K562 (cell line): Measurements from ENCODE around the gene ALPK1. TPM values are rescaled to one million over a fixed set of nuclear protein-coding genes. Genes with fewer than 3 reads are reported as not detected.

ENCODE experiments used
- ATAC-seq: fragments of 200-7000 bp; cut with Tn5 transposase; 3 replicates; pipeline ENCODE4 v1.9.1; 2020; ENCODE audit warnings: moderate library complexity
- BruUV-seq: library from RNA; stranded (reverse); fragments of 400-500 nt; replicated peaks from 2 replicates; lab custom pipeline; 2021; lab: Mats Ljungman, UMichigan
- CTCF ChIA-PET: fragments of 300-600 bp; formaldehyde crosslinking; extraction: SDS; loops from one replicate; lab custom pipeline; 2021; ENCODE audit warnings: low intra/inter-chr PET ratio; lab: Yijun Ruan, JAX
- POLR2A ChIA-PET: fragments of 300-600, 350-650 bp; sonication (Branson Sonifier 250); formaldehyde crosslinking; extraction: SDS; loops from one replicate; lab custom pipeline; 2021; ENCODE audit warnings: antibody characterized with exemption, inconsistent platforms; lab: Yijun Ruan, JAX
- DNase-seq, 4 experiments: peaks; one replicate each; pipeline versions ENCODE4 v3.0.0 to v3.0.0-alpha.2; 2011 to 2018; ENCODE audit warnings: low spot score in 3 of 4, mixed read lengths in 3 of 4; ENCODE audit errors: extremely low read depth in 1 of 4
- FAIRE-seq: peaks from 2 replicates; lab custom pipeline; 2011; peaks lifted over from hg19 to GRCh38; lab: Jason Lieb, UNC
- H2AFZ ChIP-seq: 2 replicates; pipeline ENCODE4 v1.6.0; 2011; ENCODE audit warnings: low read depth, low read length, control low read depth, inconsistent platforms
- H3K27ac ChIP-seq: fragments of 200-600 bp; 3 replicates; pipeline ENCODE4 v1.8.0; 2011; ENCODE audit warnings: low read depth, mild to moderate bottlenecking, control low read depth, inconsistent platforms, low read length, moderate library complexity, mixed read lengths; ENCODE audit errors: extremely low read depth
- H3K27me3 ChIP-seq, 2 experiments: fragments of 300-600 bp in 1 of 2; 2 replicates in 1 of 2; 3 replicates in 1 of 2; pipeline versions ENCODE4 v1.6.0 to v1.8.0; 2011; ENCODE audit warnings: inconsistent platforms in 2 of 2, low read length in 2 of 2, mild to moderate bottlenecking in 1 of 2, mixed read lengths in 1 of 2, moderate library complexity in 1 of 2; ENCODE audit not compliant: control insufficient read depth in 2 of 2, insufficient read depth in 2 of 2
- H3K36me3 ChIP-seq: fragments of 300-600 bp; 3 replicates; pipeline ENCODE4 v1.8.0; 2011; ENCODE audit warnings: mild to moderate bottlenecking, low read length, inconsistent platforms; ENCODE audit not compliant: control insufficient read depth, insufficient read depth
- H3K4me1 ChIP-seq, 2 experiments: fragments of 200-600 bp in 1 of 2; replicated peaks in 1 of 2; 2 replicates in 1 of 2; 3 replicates in 1 of 2; pipeline versions ENCODE4 v1.5.1 to v1.8.0; 2011; ENCODE audit warnings: inconsistent platforms in 2 of 2, low read length in 2 of 2, mild to moderate bottlenecking in 1 of 2, mixed read lengths in 1 of 2, moderate library complexity in 1 of 2; ENCODE audit not compliant: control insufficient read depth in 2 of 2, insufficient read depth in 2 of 2
- H3K4me2 ChIP-seq: 2 replicates; pipeline ENCODE4 v1.6.1; 2011; ENCODE audit warnings: low read length, control low read depth, inconsistent platforms, mixed read lengths; ENCODE audit not compliant: insufficient read depth
- H3K4me3 ChIP-seq: fragments of 200-600 bp; sonication (generic), shearing (Covaris generic); 2 replicates; pipeline ENCODE4 v1.5.1; 2016; ENCODE audit warnings: control low read depth, inconsistent platforms
- H3K79me2 ChIP-seq: fragments of 200-600 bp; 3 replicates; pipeline ENCODE4 v1.8.0; 2011; ENCODE audit warnings: low read length, inconsistent platforms; ENCODE audit not compliant: control insufficient read depth, insufficient read depth
- H3K9ac ChIP-seq, 2 experiments: 2 replicates each; pipeline versions ENCODE4 v1.6.0 to v1.6.1; 2011; ENCODE audit warnings: low read depth in 2 of 2, low read length in 2 of 2, control low read depth in 1 of 2, inconsistent platforms in 1 of 2, mild to moderate bottlenecking in 1 of 2, mixed read lengths in 1 of 2; ENCODE audit not compliant: insufficient read depth in 1 of 2
- H3K9me1 ChIP-seq: one replicate; pipeline ENCODE4 v1.6.0; 2011; ENCODE audit warnings: inconsistent platforms, mild to moderate bottlenecking, low read length, moderate library complexity; ENCODE audit not compliant: control insufficient read depth, insufficient read depth
- H3K9me3 ChIP-seq: replicated peaks from 2 replicates; pipeline ENCODE4 v1.5.1; 2011; ENCODE audit warnings: low read depth, low read length, inconsistent platforms; ENCODE audit not compliant: control insufficient read depth, insufficient read depth
- H4K20me1 ChIP-seq: replicated peaks from 2 replicates; pipeline ENCODE4 v1.6.1; 2011; ENCODE audit warnings: low read length, inconsistent platforms, mixed read lengths; ENCODE audit not compliant: control insufficient read depth, insufficient read depth
- CEBPB ChIP-seq: fragments of 450-650 bp; IDR thresholded peaks from 2 replicates; pipeline ENCODE4 v1.6.1; 2016; ENCODE audit warnings: missing genetic modification characterization, missing compliant biosample characterization
- PML ChIP-seq: IDR thresholded peaks from 2 replicates; pipeline ENCODE4 v1.6.1; 2012; ENCODE audit warnings: low read length, inconsistent platforms
- RAD51 ChIP-seq: fragments of 450-650 bp; IDR thresholded peaks from 2 replicates; pipeline ENCODE4 v1.7.1; 2016; ENCODE audit warnings: low read depth, mild to moderate bottlenecking, borderline replicate concordance
- ZFP30 ChIP-seq: fragments of 250-450 bp; sonication (Bioruptor Pico); IDR thresholded peaks from 2 replicates; pipeline ENCODE4 v1.8.0; 2022; ENCODE audit warnings: moderate library complexity, mild to moderate bottlenecking, inconsistent platforms, borderline replicate concordance
- ZNF121 ChIP-seq: sonication (generic); formaldehyde crosslinking; conservative IDR thresholded peaks from 2 replicates; pipeline ENCODE4 v1.8.0; 2022; ENCODE audit warnings: missing genetic modification reagents
- WGBS: fragments of 100-300 bp; shearing (Covaris generic); methylation state at CpG from one replicate; pipeline ENCODE4 v1.1.6; 2016; ENCODE audit warnings: low coverage, mixed read lengths; ENCODE audit not compliant: insufficient coverage; ENCODE audit errors: missing lambda C conversion rate; 5-methylcytosine and 5-hydroxymethylcytosine counted together
- in situ Hi-C: fragments of 300-500 bp; cut with MboI; formaldehyde crosslinking; loops from 4 replicates; pipeline ENCODE4 v1.15.0; 2018; ENCODE audit warnings: inconsistent platforms, mixed read lengths
- intact Hi-C: fragments of 100-400 bp; cut with micrococcal nuclease; formaldehyde crosslinking; loops from 2 replicates; pipeline ENCODE4 v1.14.2; 2022
- polyA plus RNA-seq, 8 experiments: library from polyadenylated mRNA; depleted of rRNA in 4 of 8; stranded (reverse) in 5 of 8; unstranded in 3 of 8; fragments of >200 nt; fragmentation: Nextera tagmentation in 2 of 8; fragmentation: Illumina TruSeq in 1 of 8; extraction: Ambion mirVana in 2 of 8; extraction: Trizol in 1 of 8; gene quantifications; 2 replicates each; pipeline versions ENCODE4 v1.2.1 to v1.2.3, GENCODE V29; 2011 to 2014; ENCODE audit warnings: inconsistent platforms in 1 of 8, missing spikeins in 1 of 8
- total RNA-seq, 7 experiments: library from RNA; depleted of rRNA in 6 of 7; stranded (reverse); fragments of >200 nt in 6 of 7; fragmentation: Illumina TruSeq in 2 of 7; extraction: Trizol in 2 of 7; gene quantifications; 2 replicates each; pipeline versions ENCODE4 v1.2.1 to v1.2.3, GENCODE V29; 2011 to 2021; ENCODE audit warnings: low replicate concordance in 1 of 7

The ALPK1 gene
- total and polyA plus RNA-seq, 9 of the 15 experiments (the other 6 are each of a cell fraction or from before 2014, with no cell fraction given) = 2.3 to 6.9 (median 4.6) TPM

DNA sequence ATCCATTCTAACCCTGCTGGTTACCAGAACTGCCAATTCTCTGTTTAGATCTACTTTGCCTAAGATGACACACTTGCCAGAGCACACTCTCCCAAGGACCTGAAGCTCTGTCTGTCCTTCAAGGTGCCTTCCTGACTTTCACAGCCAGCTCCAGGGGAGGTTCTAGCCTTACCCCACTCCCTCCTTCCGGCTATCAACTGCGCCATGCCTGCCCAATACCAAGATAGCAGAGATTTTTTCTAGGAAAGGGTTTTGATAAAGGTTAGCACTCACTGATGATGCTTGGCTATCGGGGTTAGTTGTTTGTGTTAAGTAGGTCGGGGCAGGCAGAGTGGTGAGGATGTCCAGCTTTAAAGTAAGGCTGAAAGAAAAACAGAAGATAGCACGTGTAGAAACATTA, 14.3 kb downstream of the ALPK1 start (continued):
- no peak for TF ChIP-seq ZNF121 (CRISPR knock-in tag)
- TF ChIP-seq RAD51 = no peak
- no peak for TF ChIP-seq PML
- TF ChIP-seq, all 486 proteins: peak for 14

DNA sequence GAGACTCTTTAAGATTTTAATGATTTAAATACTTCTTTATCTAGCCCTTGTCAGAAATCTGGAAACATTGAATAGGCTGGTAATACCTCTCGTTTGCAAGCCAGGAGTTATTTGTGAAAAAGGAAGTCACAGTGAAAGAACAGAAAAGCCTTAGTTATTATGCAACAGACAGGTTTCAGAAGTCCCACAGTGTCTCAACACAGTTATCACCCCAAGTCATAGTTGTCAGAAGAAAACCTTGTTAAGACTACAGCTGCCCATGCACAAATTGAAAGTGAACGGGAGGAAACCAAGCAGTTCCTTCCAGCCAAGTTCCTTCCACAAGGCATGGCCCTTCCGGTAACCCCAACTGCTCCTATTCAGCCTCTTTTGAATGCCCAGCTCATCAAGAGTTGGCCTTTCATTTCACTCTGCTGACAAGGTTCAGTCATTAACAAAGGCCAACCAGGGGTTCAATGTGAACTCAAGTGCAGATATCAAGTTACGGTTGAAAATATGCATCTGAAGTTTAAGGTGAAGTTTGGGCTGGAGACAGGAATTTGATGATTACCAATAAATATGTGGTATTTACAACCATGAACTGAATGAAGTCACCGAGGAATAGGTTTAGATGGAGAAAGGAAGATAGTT, 15.6 kb downstream of the ALPK1 start:
- no peaks in the 10 kb centered on the region for H3K9me1 ChIP-seq
- no peak overlapping the region for H3K9ac ChIP-seq
- DNase-seq (no peak), FAIRE-seq (peak; percentile 19), ATAC-seq (no peak)
- H3K4me1 ChIP-seq = peaks cover 4 to 13% of the 10 kb centered on the region in 2 experiments
- no peak overlapping the region; the same call in 1 of the 2 replicates for H3K4me2 ChIP-seq
- no TSS peak for BruUV-seq
- TF ChIP-seq ZFP30 (CRISPR knock-in tag) = no peak
- peak; percentile 43 for TF ChIP-seq CEBPB (tag)
- H2AFZ ChIP-seq = peak overlapping the region; percentile 24; the same call in 1 of the 2 replicates
- ChIA-PET CTCF (no interaction called here), POLR2A (no interaction called here)
- H3K9me3 ChIP-seq = no peaks in the 10 kb centered on the region
- H3K27ac ChIP-seq = no peak overlapping the region
- no peak overlapping the region for H3K4me3 ChIP-seq
- in situ Hi-C loops (no loop called here), intact Hi-C loops (no loop called here)
- WGBS = 49% methylated on average over 5 of the region's 5 CpGs
- H4K20me1 ChIP-seq = no peaks in the 10 kb centered on the region; the same call in 1 of the 2 replicates
- H3K79me2 ChIP-seq = no peaks in the 10 kb centered on the region
- no peaks in the 10 kb centered on the region; a peak in 1 of 5 replicates for H3K27me3 ChIP-seq
- no peaks in the 10 kb centered on the region for H3K36me3 ChIP-seq
